Coronary artery (tissue), 2 donors: Measurements from ENCODE around the gene SLC35F4.

ENCODE experiments used
- DNase-seq: peaks from one replicate; pipeline ENCODE4 v3.0.0-alpha.2; 2017; ENCODE audit warnings: low spot score
- H3K27ac ChIP-seq, 2 donors: fragments of 200-600 bp; sonication (generic); one replicate each; pipeline ENCODE4 v1.5.1; 2016 to 2019
- H3K4me3 ChIP-seq: fragments of 200-600 bp; sonication (generic); 2 replicates; pipeline ENCODE4 v1.5.1; 2016; ENCODE audit warnings: mild to moderate bottlenecking, moderate library complexity
- TF ChIP-seq, protein P1 (sequence below): fragments of 200-600 bp; sonication (generic); IDR thresholded peaks from one replicate; pipeline ENCODE4 v1.5.1; 2019; ENCODE audit warnings: antibody characterized with exemption

Gene SLC35F4

DNA sequence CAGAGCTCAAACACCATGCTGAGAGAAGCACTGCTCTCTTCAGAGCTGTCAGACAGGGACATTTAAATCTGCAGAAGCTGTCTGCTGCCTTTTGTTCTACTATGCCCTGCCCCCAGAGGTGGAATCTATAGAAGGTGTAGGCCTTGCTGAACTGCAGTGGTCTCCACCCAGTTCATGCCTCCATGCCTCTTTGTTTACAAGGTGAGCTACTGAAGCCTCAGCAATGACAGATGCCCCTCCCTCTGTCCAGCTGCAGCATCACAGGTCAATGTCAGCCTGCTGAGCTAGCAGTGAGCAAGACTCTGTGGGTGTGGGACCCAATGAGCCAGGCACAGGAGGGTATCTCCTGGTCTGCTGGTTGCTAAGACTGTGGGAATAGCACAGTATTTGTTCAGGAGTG, 346.8 kb downstream of the SLC35F4 start:
- TF ChIP-seq, protein P1, sequence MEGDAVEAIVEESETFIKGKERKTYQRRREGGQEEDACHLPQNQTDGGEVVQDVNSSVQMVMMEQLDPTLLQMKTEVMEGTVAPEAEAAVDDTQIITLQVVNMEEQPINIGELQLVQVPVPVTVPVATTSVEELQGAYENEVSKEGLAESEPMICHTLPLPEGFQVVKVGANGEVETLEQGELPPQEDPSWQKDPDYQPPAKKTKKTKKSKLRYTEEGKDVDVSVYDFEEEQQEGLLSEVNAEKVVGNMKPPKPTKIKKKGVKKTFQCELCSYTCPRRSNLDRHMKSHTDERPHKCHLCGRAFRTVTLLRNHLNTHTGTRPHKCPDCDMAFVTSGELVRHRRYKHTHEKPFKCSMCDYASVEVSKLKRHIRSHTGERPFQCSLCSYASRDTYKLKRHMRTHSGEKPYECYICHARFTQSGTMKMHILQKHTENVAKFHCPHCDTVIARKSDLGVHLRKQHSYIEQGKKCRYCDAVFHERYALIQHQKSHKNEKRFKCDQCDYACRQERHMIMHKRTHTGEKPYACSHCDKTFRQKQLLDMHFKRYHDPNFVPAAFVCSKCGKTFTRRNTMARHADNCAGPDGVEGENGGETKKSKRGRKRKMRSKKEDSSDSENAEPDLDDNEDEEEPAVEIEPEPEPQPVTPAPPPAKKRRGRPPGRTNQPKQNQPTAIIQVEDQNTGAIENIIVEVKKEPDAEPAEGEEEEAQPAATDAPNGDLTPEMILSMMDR, result no peak
- Histone ChIP-seq H3K4me3 (no peak overlapping the region), H3K27ac (no peak overlapping the region)
- DNase-seq, result no peak
